Measurements from ENCODE around the gene DLG2.

DNA sequence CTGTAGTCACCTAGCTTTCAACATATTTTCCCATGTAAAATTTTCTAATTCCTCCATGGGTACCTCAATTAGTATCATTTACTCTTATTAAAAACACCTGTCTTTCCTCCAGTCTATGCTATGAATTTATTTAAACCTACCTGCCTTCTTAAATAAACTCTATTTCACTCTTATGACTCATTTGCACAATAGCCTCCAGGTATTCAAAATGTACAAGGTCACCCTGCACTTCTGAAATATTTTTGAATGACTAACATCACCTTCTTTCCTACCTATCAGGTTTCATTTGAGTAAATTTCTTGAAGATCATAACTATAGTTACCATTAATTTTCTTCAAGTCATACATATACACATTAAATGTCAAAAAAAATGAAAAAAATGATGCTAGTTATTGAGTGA, 939.7 kb downstream of the DLG2 start:
- TF ChIP-seq, protein P1, sequence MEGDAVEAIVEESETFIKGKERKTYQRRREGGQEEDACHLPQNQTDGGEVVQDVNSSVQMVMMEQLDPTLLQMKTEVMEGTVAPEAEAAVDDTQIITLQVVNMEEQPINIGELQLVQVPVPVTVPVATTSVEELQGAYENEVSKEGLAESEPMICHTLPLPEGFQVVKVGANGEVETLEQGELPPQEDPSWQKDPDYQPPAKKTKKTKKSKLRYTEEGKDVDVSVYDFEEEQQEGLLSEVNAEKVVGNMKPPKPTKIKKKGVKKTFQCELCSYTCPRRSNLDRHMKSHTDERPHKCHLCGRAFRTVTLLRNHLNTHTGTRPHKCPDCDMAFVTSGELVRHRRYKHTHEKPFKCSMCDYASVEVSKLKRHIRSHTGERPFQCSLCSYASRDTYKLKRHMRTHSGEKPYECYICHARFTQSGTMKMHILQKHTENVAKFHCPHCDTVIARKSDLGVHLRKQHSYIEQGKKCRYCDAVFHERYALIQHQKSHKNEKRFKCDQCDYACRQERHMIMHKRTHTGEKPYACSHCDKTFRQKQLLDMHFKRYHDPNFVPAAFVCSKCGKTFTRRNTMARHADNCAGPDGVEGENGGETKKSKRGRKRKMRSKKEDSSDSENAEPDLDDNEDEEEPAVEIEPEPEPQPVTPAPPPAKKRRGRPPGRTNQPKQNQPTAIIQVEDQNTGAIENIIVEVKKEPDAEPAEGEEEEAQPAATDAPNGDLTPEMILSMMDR (IDR thresholded peaks at IDR 0.05), result no peak
- no peak for TF ChIP-seq POLR2A (IDR thresholded peaks at IDR 0.05)
